ENCODE results near the gene PON3.
A peak's percentile ranks its signal among the peaks of the same experiment; 100 is the strongest.

The PON3 gene

DNA sequence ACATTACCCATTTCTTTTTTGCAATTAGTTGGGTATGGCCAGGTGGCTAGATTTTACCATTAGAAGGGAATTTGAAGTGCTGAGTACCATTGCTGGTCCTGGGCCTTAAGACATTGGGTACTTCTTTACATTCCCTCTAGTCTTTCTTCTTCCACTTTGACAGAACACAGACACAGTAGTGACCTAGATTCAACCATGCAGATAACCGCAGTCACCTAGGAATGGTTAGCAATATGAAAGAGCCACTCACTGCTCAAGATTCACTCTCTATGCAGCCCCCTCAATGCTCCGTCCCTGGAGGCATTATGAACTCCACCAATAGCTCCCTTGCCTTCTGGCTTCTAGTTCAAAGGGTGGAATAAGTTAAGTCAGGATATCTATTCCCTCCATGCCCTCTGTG is 55.7 kb downstream of the PON3 start:
- Mint-ChIP-seq H3K27ac (no peak overlapping the region), H3K4me1 (no peaks in the 10 kb centered on the region), H3K36me3 (ENCODE audit: low read depth) (no peaks in the 10 kb centered on the region), H3K27me3 (peaks cover 3% of the 10 kb centered on the region), H3K9me3 (no peaks in the 10 kb centered on the region), H3K4me3 (no peak overlapping the region)
- DNase-seq = no peak
- ATAC-seq = no peak

- DNase-seq (no peak), ATAC-seq (no peak)
- no peak overlapping the region for H3K27ac Mint-ChIP-seq
- no peak overlapping the region for H3K4me3 Mint-ChIP-seq
- H3K27me3 Mint-ChIP-seq = peaks cover 2% of the 10 kb centered on the region
- no peaks in the 10 kb centered on the region for H3K4me1 Mint-ChIP-seq
- no peaks in the 10 kb centered on the region for H3K36me3 Mint-ChIP-seq (ENCODE audit: low read depth)
- no peaks in the 10 kb centered on the region for H3K9me3 Mint-ChIP-seq
These were observed 57.3 kb downstream of the PON3 start for GRCh38 chr7:95338832-95339231.

DNA sequence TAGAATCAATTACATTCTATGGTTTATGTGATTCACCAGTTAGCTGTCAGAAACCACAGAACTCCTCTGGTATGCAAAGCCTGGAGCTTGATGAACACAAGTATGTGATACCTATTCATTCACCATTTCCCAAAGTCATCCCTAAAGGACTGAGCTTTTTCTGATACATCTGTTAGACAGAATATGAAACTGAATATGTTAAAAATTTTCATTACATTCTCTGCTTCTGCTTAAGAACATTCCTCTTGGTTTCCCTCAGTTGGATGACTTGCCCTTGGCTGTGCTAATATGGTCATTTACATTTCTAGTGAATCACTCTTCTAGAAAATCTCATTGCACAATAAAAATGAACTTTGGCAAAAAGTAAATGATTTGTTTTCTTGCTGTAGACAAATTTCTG is 61.1 kb downstream of the PON3 start:
- Mint-ChIP-seq H3K4me3 (no peak overlapping the region), H3K36me3 (ENCODE audit: low read depth) (no peaks in the 10 kb centered on the region), H3K9me3 (no peaks in the 10 kb centered on the region), H3K27me3 (peaks cover 2% of the 10 kb centered on the region), H3K27ac (no peak overlapping the region), H3K4me1 (peaks cover 10% of the 10 kb centered on the region)
- ATAC-seq (no peak), DNase-seq (no peak)

GRCh38 chr7:95334447-95334846 is 61.7 kb downstream of the PON3 start:
- DNase-seq (no peak), ATAC-seq (no peak)
- H3K4me3 Mint-ChIP-seq = no peak overlapping the region
- peaks cover 12% of the 10 kb centered on the region for H3K4me1 Mint-ChIP-seq
- H3K27me3 Mint-ChIP-seq = peaks cover 2% of the 10 kb centered on the region
- H3K27ac Mint-ChIP-seq = no peak overlapping the region
- no peaks in the 10 kb centered on the region for H3K36me3 Mint-ChIP-seq (ENCODE audit: low read depth)
- no peaks in the 10 kb centered on the region for H3K9me3 Mint-ChIP-seq

DNA sequence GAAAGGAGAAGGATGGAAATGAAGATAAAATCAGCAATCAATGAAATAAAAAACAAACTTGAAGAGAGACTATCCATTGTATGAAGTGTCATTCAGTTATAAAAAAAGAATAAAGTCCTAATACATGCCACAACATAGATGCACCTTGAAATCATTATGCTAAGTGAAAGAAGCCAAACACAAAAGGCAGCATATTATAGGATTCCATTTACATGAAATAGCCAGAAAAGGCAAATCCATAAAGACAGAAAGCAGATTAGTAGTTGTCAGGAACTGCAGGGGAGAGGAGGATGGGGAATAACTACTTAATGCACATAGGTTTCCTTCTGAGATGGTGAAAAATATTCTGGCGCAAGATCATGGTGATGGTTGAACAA is 65.2 kb downstream of the PON3 start:
- Mint-ChIP-seq H3K9me3 (peaks cover 8% of the 10 kb centered on the region), H3K36me3 (ENCODE audit: low read depth) (no peaks in the 10 kb centered on the region), H3K27me3 (peaks cover 4% of the 10 kb centered on the region), H3K4me3 (peak overlapping the region; percentile 69), H3K27ac (peak overlapping the region; percentile 33), H3K4me1 (peaks cover 12% of the 10 kb centered on the region)
- ATAC-seq (no peak), DNase-seq (no peak)

GRCh38 chr7:95330204-95330960 is 65.8 kb downstream of the PON3 start:
- H3K9me3 Mint-ChIP-seq = peaks cover 8% of the 10 kb centered on the region
- peak; percentile 65 for ATAC-seq
- H3K4me1 Mint-ChIP-seq = peaks cover 12% of the 10 kb centered on the region
- H3K4me3 Mint-ChIP-seq = peak overlapping the region; percentile 69
- H3K36me3 Mint-ChIP-seq (ENCODE audit: low read depth) = no peaks in the 10 kb centered on the region
- peak overlapping the region; percentile 33 for H3K27ac Mint-ChIP-seq
- peaks cover 8% of the 10 kb centered on the region for H3K27me3 Mint-ChIP-seq
- no peak for DNase-seq

- DNase-seq = no peak
- peaks cover 8% of the 10 kb centered on the region for H3K9me3 Mint-ChIP-seq
- H3K4me3 Mint-ChIP-seq = no peak overlapping the region
- no peak for ATAC-seq
- no peaks in the 10 kb centered on the region for H3K36me3 Mint-ChIP-seq (ENCODE audit: low read depth)
- H3K27me3 Mint-ChIP-seq = peaks cover 14% of the 10 kb centered on the region
- H3K27ac Mint-ChIP-seq = no peak overlapping the region
- H3K4me1 Mint-ChIP-seq = peaks cover 12% of the 10 kb centered on the region
These were observed 68.8 kb downstream of the PON3 start for GRCh38 chr7:95327356-95327755.

- ATAC-seq (peak; percentile 58), DNase-seq (peak; percentile 5)
- peaks cover 8% of the 10 kb centered on the region for H3K9me3 Mint-ChIP-seq
- H3K36me3 Mint-ChIP-seq (ENCODE audit: low read depth) = no peaks in the 10 kb centered on the region
- H3K4me3 Mint-ChIP-seq = no peak within 1 kb of the TSS
- H3K27ac Mint-ChIP-seq = no peak within 1 kb of the TSS
- H3K4me1 Mint-ChIP-seq = no peaks in the 10 kb centered on the region
- peaks cover 14% of the 10 kb centered on the region for H3K27me3 Mint-ChIP-seq
These were observed 71.7 kb downstream of the PON3 start, which contains the start of gene PON1 for GRCh38 chr7:95324431-95324830. PON1 (minus strand) TSS chr7:95324532; CDS start chr7:95324475, 57 bp downstream.

DNA sequence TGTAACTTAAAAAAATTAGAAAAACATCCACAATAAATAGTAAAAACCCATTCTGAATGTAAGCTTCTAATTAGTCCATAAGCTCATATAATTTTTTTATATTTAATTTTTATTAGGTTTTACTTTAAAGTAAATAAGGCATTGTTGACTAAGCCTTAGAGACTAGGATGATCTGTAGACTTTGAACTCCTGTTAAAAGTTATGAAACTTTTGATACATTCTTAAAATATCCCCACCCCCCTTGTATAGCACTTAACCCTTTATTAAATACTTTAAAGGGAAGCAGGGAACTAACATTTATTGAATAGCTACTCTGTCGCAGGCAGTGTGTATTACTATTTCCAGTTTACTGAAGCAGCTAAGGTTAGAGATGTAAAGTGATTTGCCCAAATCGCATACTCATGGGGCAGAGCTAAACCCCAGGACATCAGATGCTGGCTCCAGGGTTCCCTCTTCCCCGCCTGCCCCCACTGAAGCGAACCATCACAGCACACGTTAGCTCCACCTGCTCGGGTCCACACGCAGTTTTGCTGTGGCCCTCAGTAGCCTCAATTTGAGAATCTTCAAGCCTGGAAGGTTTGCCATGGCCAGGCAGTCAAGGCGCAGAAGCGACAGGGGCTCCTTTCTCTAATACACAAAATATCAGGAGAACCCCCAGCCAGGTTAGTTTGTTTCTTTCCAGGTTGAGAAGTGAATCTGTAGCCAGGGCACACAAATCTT is 72.6 kb downstream of the PON3 start:
- Mint-ChIP-seq H3K36me3 (ENCODE audit: low read depth) (no peaks in the 10 kb centered on the region), H3K9me3 (peaks cover 8% of the 10 kb centered on the region), H3K4me1 (no peaks in the 10 kb centered on the region), H3K4me3 (no peak overlapping the region), H3K27ac (no peak overlapping the region), H3K27me3 (peaks cover 14% of the 10 kb centered on the region)
- DNase-seq = no peak
- ATAC-seq = no peak

DNA sequence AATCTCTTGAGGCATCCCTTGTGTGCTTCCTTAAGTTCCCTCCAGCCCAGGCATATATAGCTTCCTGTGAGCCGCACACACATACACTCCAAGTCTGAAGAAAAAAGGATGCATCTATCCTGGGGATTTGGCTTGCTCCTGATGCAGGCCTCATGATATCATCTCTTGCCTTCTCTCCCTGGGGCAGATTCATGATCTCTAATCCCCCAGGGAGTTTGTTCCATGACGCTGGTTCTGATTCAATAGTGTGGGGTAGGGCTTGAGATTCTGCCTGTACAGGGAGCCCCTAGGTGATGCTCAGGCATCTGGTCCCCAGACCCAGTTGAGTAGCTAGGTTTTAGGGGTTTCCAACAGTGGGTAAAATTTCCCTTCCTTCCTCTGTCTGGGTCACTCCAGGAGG is 73.3 kb downstream of the PON3 start:
- H3K27ac Mint-ChIP-seq = no peak overlapping the region
- DNase-seq (no peak), ATAC-seq (no peak)
- no peaks in the 10 kb centered on the region for H3K36me3 Mint-ChIP-seq (ENCODE audit: low read depth)
- H3K4me3 Mint-ChIP-seq = no peak overlapping the region
- H3K4me1 Mint-ChIP-seq = no peaks in the 10 kb centered on the region
- peaks cover 14% of the 10 kb centered on the region for H3K27me3 Mint-ChIP-seq
- peaks cover 8% of the 10 kb centered on the region for H3K9me3 Mint-ChIP-seq

DNA sequence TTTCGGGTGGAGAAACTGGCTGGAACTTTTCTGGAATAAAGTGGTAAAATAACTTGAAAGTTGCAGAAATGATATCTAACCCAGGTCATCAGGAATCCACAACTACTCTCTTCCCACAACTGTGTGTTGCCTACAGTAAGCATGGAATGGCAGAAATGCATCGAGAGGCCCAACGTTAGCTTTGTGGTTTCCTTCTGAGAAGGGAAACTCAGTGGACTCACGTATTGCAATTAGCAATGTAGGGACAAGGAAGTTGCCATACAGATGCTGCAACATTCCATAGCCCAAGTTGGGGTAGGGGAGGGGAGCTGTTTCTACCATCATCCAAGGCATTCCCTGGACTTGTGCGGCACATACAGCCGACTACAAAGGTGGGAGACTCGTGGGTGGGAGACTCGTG is 73.8 kb downstream of the PON3 start:
- Mint-ChIP-seq H3K4me1 (no peaks in the 10 kb centered on the region), H3K36me3 (ENCODE audit: low read depth) (no peaks in the 10 kb centered on the region), H3K4me3 (no peak overlapping the region), H3K27me3 (peaks cover 14% of the 10 kb centered on the region), H3K9me3 (peaks cover 3% of the 10 kb centered on the region), H3K27ac (no peak overlapping the region)
- DNase-seq (no peak), ATAC-seq (no peak)

DNA sequence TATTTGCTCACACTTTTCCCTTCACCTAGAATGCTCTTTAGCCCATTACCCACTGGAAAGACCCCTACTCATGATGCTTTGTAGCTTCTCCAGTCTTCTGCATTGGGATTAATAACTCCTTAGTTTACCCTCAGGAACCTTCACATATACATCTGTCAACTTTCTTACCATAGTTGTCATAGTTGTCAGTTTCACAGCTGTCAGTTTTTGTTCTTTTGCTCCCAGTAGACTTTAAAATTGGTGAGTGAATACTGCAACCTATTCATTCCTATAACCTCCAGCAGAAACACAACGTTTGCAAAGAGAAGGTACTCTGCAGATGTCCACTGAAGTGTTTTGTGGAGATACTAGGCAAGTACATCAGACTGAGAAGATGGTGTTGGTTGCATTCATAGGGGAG is 74.5 kb downstream of the PON3 start:
- no peak for DNase-seq
- ATAC-seq = no peak
- no peak overlapping the region for H3K4me3 Mint-ChIP-seq
- peaks cover 14% of the 10 kb centered on the region for H3K27me3 Mint-ChIP-seq
- no peak overlapping the region for H3K27ac Mint-ChIP-seq
- no peaks in the 10 kb centered on the region for H3K4me1 Mint-ChIP-seq
- no peaks in the 10 kb centered on the region for H3K36me3 Mint-ChIP-seq (ENCODE audit: low read depth)
- H3K9me3 Mint-ChIP-seq = no peaks in the 10 kb centered on the region

DNA sequence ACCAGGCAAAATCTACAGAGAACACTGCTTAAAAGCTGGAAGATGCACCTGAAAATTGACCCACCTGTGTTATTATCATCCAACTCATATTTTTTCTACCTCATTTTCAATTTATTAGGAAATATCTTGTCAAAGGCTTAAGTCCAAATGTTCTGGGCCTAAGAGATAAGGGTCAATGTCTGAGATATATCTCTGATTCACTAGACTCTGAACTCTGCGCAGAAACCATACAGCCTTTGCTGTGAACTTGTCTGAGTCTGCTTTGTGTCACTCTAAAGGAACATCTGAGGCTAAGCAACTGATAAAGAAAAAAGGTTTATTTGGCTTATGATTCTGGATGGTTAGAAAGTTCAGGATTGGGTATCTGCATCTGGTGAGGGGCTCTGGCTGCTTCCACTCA is 75.5 kb downstream of the PON3 start:
- no peak for ATAC-seq
- Mint-ChIP-seq H3K4me1 (no peaks in the 10 kb centered on the region), H3K9me3 (no peaks in the 10 kb centered on the region), H3K27ac (no peak overlapping the region), H3K36me3 (ENCODE audit: low read depth) (no peaks in the 10 kb centered on the region), H3K4me3 (no peak overlapping the region), H3K27me3 (peaks cover 8% of the 10 kb centered on the region)
- DNase-seq = no peak

DNA sequence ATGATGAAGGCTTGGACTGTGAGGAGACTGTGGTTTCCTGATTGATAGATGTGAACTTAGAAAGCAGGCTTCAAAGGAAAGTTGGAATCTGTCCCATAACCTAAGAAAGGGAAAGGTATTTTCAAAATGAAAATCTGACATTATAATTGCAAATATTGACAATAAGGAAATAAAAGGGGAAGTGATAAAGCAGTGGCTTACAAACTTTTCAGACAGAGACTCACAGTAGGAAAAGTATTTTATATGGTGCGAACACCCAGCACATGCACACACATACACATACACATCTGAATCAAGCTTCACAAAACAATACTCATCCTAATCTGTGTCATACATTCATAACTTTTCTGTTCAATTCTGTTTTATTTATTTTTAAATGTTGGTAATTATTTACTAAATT is 76.6 kb downstream of the PON3 start:
- ATAC-seq (no peak), DNase-seq (no peak)
- no peak overlapping the region for H3K27ac Mint-ChIP-seq
- H3K4me1 Mint-ChIP-seq = no peaks in the 10 kb centered on the region
- no peaks in the 10 kb centered on the region for H3K36me3 Mint-ChIP-seq (ENCODE audit: low read depth)
- no peak overlapping the region for H3K4me3 Mint-ChIP-seq
- H3K9me3 Mint-ChIP-seq = no peaks in the 10 kb centered on the region
- no peaks in the 10 kb centered on the region for H3K27me3 Mint-ChIP-seq

GRCh38 chr7:95318501-95319100 is 77.6 kb downstream of the PON3 start:
- Mint-ChIP-seq H3K36me3 (ENCODE audit: low read depth) (no peaks in the 10 kb centered on the region), H3K4me3 (no peak overlapping the region), H3K9me3 (no peaks in the 10 kb centered on the region), H3K4me1 (no peaks in the 10 kb centered on the region), H3K27me3 (peaks cover 3% of the 10 kb centered on the region), H3K27ac (no peak overlapping the region)
- ATAC-seq (no peak), DNase-seq (no peak)
